Measurements from ENCODE around the gene ITCH. TPM values are rescaled to one million over a fixed set of nuclear protein-coding genes. Genes with fewer than 3 reads are reported as not detected.
"Not testable (repeated sequence)": the region's sequence is repeated elsewhere in the genome, so short reads cannot be mapped to it uniquely, and the experiment has no call there.

The ITCH gene
- total and polyA plus RNA-seq, 2 of the 8 experiments (the other 6 are each of a cell fraction or from before 2014, with no cell fraction given), result 3.9 to 45.2 TPM

DNA sequence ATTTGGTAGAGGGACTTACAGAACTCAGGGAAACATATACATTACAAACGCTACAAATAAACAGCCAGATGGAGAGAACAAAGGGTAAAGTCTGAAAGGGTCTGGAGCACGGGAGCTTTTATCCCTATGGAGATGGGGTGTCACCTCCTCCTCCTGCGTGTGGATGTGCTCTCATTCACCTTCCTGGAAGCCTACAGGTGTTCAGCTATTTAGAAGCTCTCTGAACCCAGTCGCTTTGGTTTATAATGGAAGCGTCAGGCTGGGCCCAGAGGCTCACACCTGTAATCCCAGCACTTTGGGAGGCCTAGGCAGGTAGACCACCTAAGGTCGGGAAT is 17.7 kb upstream of the ITCH start (continued):
- TF ChIP-seq EP300 (IDR thresholded peaks at IDR 0.05; ENCODE audit: borderline replicate concordance in 1 of 2, low read depth in 2 of 2, low read length in 2 of 2), result no peak
- TF ChIP-seq, protein P1, sequence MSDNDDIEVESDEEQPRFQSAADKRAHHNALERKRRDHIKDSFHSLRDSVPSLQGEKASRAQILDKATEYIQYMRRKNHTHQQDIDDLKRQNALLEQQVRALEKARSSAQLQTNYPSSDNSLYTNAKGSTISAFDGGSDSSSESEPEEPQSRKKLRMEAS (IDR thresholded peaks at IDR 0.05), result no peak
- no peak for TF ChIP-seq CREB1 (IDR thresholded peaks at IDR 0.05)

DNA sequence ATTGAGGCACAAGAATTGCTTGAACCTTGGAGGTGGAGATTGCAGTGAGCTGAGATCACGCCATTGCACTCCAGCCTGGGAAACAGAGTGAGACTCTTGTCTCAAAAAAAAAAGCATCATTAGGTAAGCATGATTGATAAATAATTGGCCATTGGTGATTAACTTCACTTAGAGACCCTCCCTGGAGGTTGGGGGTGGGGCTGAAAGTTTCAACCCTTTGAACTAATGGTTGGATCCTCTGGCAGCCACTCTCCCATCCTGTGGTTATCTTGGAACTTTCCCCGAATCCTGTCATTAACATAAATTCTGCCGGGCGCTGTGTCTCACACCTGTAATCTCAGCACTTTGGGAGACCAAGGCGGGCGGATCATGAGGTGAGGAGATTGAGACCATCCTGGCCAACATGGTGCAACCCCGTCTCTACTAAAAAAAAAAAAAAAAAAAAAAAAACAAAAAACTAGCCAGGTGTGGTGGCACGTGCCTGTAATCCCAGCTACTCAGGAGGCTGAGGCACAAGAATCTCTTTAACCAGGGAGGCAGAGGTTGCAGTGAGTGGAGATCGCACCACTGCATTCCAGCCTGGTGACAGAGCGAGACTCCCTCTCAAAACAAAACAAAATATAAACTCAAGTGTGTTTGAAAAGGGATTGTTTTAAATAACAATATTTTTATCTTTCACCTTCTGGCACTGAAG is 17.1 kb upstream of the ITCH start:
- WGBS, 2 experiments (ENCODE audit: extremely low coverage in 1 of 2, insufficient coverage in 1 of 2, insufficient read length in 1 of 2, insufficient replicate concordance in 2 of 2, low coverage in 1 of 2, low lambda C conversion rate in 2 of 2, missing lambda C conversion rate in 1 of 2), result 87% methylated on average over 9 of the region's 10 CpGs; no CpG with 5 or more reads in 1 of the 2 experiments
- not testable (repeated sequence) for H3K4me1 ChIP-seq (replicated peaks in 1 of 4; ENCODE audit: control insufficient read depth in 3 of 4, insufficient read depth in 4 of 4, low read length in 3 of 4); H2BK5ac ChIP-seq (ENCODE audit: low read depth, low read length); H3K23ac ChIP-seq (ENCODE audit: insufficient read length); H3K9me3 ChIP-seq (ENCODE audit: insufficient read depth in 2 of 2, low read depth in 1 of 2, low read length in 1 of 2); H3K9ac ChIP-seq (replicated peaks in 1 of 4; ENCODE audit: extremely low read depth in 1 of 4, low read depth in 3 of 4, low read length in 3 of 4); H3K36me3 ChIP-seq (ENCODE audit: control insufficient read depth in 2 of 4, insufficient read depth in 4 of 4, low read length in 3 of 4); H4K91ac ChIP-seq (replicated peaks; ENCODE audit: insufficient read length, low read length); H3K27me3 ChIP-seq (replicated peaks in 1 of 4; ENCODE audit: control insufficient read depth in 3 of 4, extremely low read depth in 1 of 4, insufficient read depth in 3 of 4, low read length in 3 of 4); H3K4me2 ChIP-seq (ENCODE audit: insufficient read depth in 1 of 2, low read depth in 2 of 2, low read length in 2 of 2); H4K20me1 ChIP-seq (replicated peaks in 1 of 2; ENCODE audit: control insufficient read depth in 1 of 2, insufficient read depth in 2 of 2, low read length in 2 of 2); H3K27ac ChIP-seq (ENCODE audit: low read depth, low read length); H3K23me2 ChIP-seq (ENCODE audit: low read depth, low read length); H3K79me2 ChIP-seq (ENCODE audit: control insufficient read depth in 1 of 2, insufficient read depth in 2 of 2, low read length in 2 of 2); H3K56ac ChIP-seq (replicated peaks; ENCODE audit: insufficient read length, low read depth, low read length); H4K8ac ChIP-seq (ENCODE audit: extremely low read depth, insufficient read depth, low read length); H2BK120ac ChIP-seq (replicated peaks; ENCODE audit: low read depth, low read length); FAIRE-seq; H3K79me1 ChIP-seq (ENCODE audit: low read depth, low read length); DNase-seq (ENCODE audit: low read depth in 1 of 2, low spot score in 2 of 2); H2BK15ac ChIP-seq (ENCODE audit: low read length); H4K5ac ChIP-seq (ENCODE audit: insufficient read length, low read depth, low read length); H2AK5ac ChIP-seq (ENCODE audit: low read depth, low read length); H3K4ac ChIP-seq (replicated peaks; ENCODE audit: insufficient read length, low read depth, low read length); H2BK12ac ChIP-seq (ENCODE audit: low read depth, low read length); H3K14ac ChIP-seq (ENCODE audit: insufficient read length); H3K18ac ChIP-seq (ENCODE audit: extremely low read depth, low read length); H2AFZ ChIP-seq (ENCODE audit: low read length); H3K4me3 ChIP-seq (ENCODE audit: extremely low read depth in 1 of 4, insufficient read depth in 2 of 4, low read depth in 3 of 4, low read length in 4 of 4); H2BK20ac ChIP-seq (ENCODE audit: low read length)
- POLR2A ChIA-PET (ENCODE audit: partially characterized antibody), result interaction anchor here (1.2 kb wide), 2 partner anchors 17 to 1061 kb away, joined by 3 to 5 read pairs; partner anchors contain the start of gene ITCH
- CTCF ChIA-PET (ENCODE audit: partially characterized antibody), result interaction anchor here (0.6 to 2.8 kb wide), 6 partner anchors 17 to 569 kb away, joined by 3 to 10 read pairs (median 3); partner anchors contain the start of gene ITCH
